WI38 (cell line): Measurements from ENCODE around the gene CDC42BPA.
A peak's percentile ranks its signal among the peaks of the same experiment; 100 is the strongest.

Source experiments
- H3K4me3 ChIP-seq: 2 replicates; pipeline ENCODE4 v1.5.1; 2011; ENCODE audit warnings: low read depth, mild to moderate bottlenecking, control low read depth, low read length
- CTCF ChIP-seq: IDR thresholded peaks from 2 replicates; pipeline ENCODE4 v1.5.1; 2012; ENCODE audit warnings: low read depth, mild to moderate bottlenecking, control low read depth, low read length

The CDC42BPA gene

GRCh38 chr1:227304665-227305064 lies 13.6 kb downstream of the CDC42BPA start:
- H3K4me3 ChIP-seq: no peak overlapping the region
- no peak for TF ChIP-seq CTCF

DNA sequence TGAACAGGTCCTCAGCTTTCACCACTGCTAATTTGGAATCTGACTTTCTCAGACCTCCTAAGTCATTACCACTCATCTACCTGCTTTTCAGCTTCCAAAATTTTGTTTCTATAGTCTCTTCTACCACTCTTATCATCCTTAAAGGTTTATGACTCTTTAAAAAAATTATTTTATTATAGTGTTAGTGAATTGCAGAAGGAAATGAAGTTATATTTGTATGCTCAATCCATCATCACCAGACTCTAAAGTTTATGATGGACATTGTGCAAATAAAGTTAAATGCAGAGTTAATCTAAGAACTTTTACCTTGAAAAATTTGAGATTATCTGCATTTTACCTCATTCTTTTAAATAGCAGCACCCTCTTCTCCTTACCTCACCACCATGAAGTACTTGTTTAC lies 14.6 kb downstream of the CDC42BPA start:
- no peak for TF ChIP-seq CTCF
- no peak overlapping the region for H3K4me3 ChIP-seq

DNA sequence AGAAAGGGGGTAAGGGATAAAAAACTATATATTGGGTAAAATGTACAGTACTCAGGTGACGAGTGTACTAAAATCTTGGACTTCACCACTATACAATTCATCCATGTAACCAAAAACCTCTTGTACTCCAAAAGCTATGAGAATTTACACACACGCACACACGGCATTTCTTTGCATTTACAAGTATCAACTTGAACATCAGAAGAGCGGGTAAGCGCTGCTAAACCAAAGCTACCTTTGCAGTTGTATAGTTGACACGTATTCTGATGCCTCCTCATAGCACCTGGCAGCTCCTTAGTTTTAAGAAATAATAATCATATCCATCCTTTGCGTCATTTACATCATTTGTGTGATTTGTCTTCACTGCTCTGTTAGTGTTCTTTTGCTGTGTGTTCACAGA lies 17.6 kb downstream of the CDC42BPA start:
- TF ChIP-seq CTCF: no peak
- H3K4me3 ChIP-seq: no peak overlapping the region

DNA sequence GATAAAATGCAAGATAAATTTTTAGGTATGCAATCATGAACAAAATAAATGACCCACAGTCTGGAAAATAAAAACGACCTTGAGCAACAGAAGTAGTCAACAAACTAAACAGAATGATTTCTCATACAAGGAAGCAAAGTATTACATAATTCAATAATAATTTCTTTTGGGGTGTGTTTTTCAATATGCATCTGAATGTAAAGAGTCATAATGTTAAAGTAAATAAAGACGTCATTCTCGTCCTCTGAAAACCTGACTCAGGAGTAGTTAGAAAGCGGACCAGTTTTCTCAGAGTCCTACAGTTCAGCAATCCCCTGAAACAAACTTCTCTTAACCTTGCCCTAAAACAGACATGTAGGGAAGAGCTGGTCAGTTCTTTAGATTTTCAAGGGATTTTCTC lies 18.6 kb downstream of the CDC42BPA start:
- no peak for TF ChIP-seq CTCF
- H3K4me3 ChIP-seq: no peak overlapping the region

DNA sequence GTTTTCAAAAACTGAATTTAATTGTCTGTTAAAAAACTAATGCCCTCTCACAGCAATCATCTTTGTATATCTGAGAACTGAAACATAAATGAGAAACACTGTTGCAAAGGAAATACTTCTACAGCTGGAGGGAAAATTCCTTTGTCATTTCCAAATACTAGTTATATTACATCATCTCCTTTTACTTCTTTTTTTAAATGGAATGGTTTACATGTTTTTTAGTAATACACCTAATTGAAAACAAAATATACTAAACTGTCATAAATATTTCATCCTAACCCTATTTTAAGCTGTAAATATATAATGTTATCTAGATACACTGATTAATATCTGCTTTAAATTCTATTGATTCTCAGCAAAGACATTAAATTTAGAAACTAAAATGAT lies 19.1 kb downstream of the CDC42BPA start:
- H3K4me3 ChIP-seq: peak overlapping the region; percentile 45
- TF ChIP-seq CTCF: no peak

GRCh38 chr1:227298512-227299240 lies 19.6 kb downstream of the CDC42BPA start:
- H3K4me3 ChIP-seq: peak overlapping the region; percentile 45
- TF ChIP-seq CTCF: no peak

GRCh38 chr1:227297073-227297793 lies 21.1 kb downstream of the CDC42BPA start:
- H3K4me3 ChIP-seq: no peak overlapping the region
- no peak for TF ChIP-seq CTCF
